HG03066 (cell line): ENCODE results near the gene ANK3.

Experiments
- ATAC-seq: cut with Tn5 transposase; IDR thresholded peaks from one replicate; pipeline ENCODE4 v1.9.1; 2021; ENCODE audit warnings: low read depth; ENCODE audit not compliant: unreplicated experiment

The ANK3 gene

GRCh38 chr10:60192946-60193345 is 196.7 kb downstream of the ANK3 start:
- no peak for ATAC-seq

- no peak for ATAC-seq
These were observed 199.7 kb downstream of the ANK3 start for GRCh38 chr10:60189861-60190475.

- no peak for ATAC-seq
These were observed 201.1 kb downstream of the ANK3 start for GRCh38 chr10:60188548-60188947.

- no peak for ATAC-seq
These were observed 202.0 kb downstream of the ANK3 start for GRCh38 chr10:60187691-60188090.

- ATAC-seq = no peak
These were observed 203.2 kb downstream of the ANK3 start for GRCh38 chr10:60186315-60187071.

- ATAC-seq = no peak
These were observed 204.3 kb downstream of the ANK3 start for GRCh38 chr10:60185421-60185820.

GRCh38 chr10:60182691-60183090 is 207.0 kb downstream of the ANK3 start:
- no peak for ATAC-seq

- ATAC-seq = no peak
These were observed 212.8 kb downstream of the ANK3 start for GRCh38 chr10:60176925-60177324.

- ATAC-seq = no peak
These were observed 214.2 kb downstream of the ANK3 start for GRCh38 chr10:60175441-60175971.

- no peak for ATAC-seq
These were observed 217.2 kb downstream of the ANK3 start for GRCh38 chr10:60172363-60172990.

GRCh38 chr10:60171436-60172013 is 218.2 kb downstream of the ANK3 start:
- no peak for ATAC-seq

GRCh38 chr10:60170250-60170649 is 219.4 kb downstream of the ANK3 start:
- no peak for ATAC-seq

- no peak for ATAC-seq
These were observed 220.6 kb downstream of the ANK3 start for GRCh38 chr10:60169111-60169510.

GRCh38 chr10:60167050-60167449 is 222.6 kb downstream of the ANK3 start:
- ATAC-seq = no peak

GRCh38 chr10:60163786-60164185 is 225.9 kb downstream of the ANK3 start:
- ATAC-seq = no peak

- ATAC-seq = no peak
These were observed 227.0 kb downstream of the ANK3 start for GRCh38 chr10:60162631-60163030.

GRCh38 chr10:60155943-60156683 is 233.6 kb downstream of the ANK3 start:
- no peak for ATAC-seq

- ATAC-seq = no peak
These were observed 234.4 kb downstream of the ANK3 start for GRCh38 chr10:60155099-60155877.

- no peak for ATAC-seq
These were observed 240.7 kb downstream of the ANK3 start for GRCh38 chr10:60149003-60149402.
